Stimulated activated CD4-positive, alpha-beta T cell treated with anti-CD3 and anti-CD28 coated beads, TNF-alpha, amount 100 ng/mL, for 48 hours (primary cell): Measurements from ENCODE around the gene FGF21.
"Not testable (repeated sequence)": the region's sequence is repeated elsewhere in the genome, so short reads cannot be mapped to it uniquely, and the experiment has no call there.

Experiments used
- DNase-seq, 3 donors: peaks; one replicate each; pipeline ENCODE4 v3.0.0-alpha.2; 2020; ENCODE audit warnings: low read depth in 3 of 3

Gene FGF21

DNA sequence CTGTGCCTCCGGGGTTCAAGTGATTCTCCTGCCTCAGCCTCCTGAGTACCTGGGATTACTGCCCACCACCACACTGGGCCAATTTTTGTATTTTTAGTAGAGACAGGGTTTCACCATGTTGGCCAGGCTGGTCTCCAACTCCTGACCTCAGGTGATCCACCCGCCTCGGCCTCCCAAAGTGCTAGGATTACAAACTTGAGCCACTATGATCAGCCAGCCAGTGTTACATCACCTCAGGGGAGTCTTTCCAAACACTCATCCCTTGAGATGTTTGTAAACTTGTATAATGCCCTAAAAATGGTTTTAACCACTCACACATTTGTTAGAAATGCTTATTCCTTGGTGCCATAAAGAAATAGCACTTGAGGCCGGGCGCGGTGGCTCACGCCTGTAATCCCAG, 31.1 kb downstream of the FGF21 start:
- not testable (repeated sequence) for DNase-seq

DNA sequence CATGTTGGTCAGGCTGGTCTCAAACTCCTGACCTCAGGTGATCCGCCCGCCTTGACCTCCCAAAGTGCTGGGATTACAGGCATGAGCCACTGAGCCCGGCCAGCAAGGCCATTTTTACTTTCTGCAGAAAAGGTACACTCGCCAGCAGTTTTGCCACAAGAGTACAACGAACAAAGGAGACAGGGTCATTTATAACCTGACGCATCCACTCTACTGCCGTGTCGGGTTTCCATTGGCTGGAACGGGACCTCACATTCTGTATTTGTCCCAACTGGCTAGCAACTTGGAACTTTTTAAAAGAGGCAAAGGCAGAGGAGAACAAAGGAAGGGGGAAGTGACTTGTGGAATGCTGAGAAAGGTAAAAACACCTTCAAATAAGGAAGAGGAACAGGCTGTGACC, 32.0 kb downstream of the FGF21 start:
- not testable (repeated sequence) for DNase-seq

DNA sequence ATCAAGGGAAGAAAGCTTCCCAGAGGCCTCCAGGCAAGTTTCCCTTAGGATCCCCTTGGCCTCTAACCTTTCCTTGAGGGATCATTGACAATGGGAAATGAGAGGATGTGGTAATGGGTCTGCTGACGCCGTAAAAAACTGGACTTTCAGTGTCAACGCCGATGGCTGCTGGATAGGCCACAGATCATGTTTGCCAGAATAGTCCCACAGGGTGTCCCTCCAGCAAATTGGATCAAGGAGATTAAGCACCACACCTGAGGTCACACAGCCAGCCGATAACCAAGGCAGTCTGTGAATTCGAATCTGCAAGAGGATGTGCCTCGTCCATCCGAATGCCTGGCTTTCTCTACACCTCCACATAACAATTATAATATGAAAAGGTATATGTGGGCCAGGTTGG, 37.9 kb downstream of the FGF21 start:
- no peak for DNase-seq

DNA sequence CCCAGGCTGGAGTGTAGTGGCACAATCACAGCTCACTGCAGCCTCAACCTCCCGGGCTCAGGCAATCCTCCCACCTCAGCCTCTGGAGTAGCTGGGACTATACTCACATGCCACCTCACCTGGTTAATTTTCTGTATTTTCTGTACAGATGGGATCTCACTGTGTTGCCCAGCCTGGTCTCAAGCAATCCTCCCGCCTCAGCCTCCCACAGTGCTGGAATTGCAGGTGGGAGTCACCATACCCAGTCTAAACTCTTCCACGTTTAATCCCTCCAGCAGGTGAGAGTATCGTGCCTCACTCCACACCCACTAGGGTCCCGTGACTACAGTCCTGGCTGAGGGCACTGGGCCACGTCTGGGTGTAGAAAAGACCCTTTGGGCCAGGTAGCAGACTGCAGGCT, 39.0 kb downstream of the FGF21 start:
- no peak for DNase-seq

DNA sequence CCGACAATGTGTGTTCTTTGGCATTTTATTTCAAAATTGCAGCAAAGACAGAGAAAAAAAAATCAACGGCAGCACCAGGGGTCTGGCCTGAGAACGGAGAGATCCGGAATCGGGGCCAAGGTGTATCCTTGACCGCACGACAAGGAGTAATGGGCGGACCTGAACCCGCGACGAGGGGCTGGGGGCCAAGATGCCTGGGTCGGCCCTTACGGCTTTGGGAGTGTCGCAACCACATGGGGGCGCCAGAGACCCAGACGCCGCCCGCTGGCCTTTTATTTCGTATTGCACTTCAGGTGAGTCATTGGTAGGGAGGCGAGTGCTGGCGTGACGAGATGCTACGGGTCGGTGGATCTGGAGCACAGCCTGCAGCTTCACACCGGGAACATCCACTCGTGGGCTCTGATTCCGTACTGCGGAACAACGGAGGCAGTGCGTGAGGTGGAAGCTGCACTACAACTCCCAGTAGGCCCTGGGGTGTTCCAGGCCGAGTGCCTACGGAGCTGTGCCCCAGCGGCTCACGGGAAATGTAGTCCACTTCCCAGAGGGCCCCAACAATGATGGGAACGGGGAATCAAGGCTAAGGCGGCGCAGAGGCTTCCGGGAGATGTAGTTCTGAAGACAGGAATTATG, 39.8 kb downstream of the FGF21 start:
- DNase-seq, result peak; percentile 71 to 80 (median 76)

DNA sequence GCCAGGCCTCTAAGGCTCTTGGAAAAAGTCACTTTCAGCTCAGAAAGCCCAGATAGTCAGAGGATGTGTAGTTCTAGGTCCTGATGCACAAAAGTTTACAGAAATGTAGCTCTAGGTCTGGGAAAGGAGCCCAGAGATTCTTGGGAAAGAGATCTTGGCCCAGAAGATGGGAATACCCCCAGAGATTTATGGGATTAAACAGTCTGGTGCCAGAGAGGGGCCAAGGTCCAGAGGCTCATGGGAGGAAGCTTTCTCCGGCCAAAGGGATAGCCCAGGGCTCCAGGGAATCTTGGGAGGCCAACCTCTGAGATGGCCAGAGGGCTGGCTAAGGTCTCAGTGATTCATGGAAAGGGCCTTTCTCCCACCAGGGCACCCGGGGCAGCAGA, 40.4 kb downstream of the FGF21 start:
- DNase-seq, result no peak

- DNase-seq, result no peak
Observed at GRCh38 chr19:48796298-48797083, 41.2 kb downstream of the FGF21 start.

DNA sequence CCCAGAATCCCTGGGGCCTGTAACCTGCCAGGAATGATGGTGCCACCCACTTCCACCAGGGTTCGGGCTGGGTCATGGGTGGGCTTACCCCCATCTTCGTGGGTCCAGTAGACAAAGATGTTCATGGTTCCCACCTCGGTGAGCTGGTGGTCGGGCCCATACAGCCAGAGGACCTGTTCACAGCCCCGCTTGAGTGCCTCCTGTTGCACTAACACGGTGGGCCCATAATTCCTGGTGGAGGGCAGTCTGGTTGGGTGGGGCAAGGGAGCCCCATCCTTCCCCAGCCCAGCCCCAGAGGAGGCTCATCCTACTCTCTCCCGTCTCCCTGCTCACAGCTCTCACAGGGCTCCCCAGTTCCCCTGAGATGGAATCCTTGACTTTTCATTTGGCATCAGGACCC, 41.8 kb downstream of the FGF21 start:
- no peak for DNase-seq

DNA sequence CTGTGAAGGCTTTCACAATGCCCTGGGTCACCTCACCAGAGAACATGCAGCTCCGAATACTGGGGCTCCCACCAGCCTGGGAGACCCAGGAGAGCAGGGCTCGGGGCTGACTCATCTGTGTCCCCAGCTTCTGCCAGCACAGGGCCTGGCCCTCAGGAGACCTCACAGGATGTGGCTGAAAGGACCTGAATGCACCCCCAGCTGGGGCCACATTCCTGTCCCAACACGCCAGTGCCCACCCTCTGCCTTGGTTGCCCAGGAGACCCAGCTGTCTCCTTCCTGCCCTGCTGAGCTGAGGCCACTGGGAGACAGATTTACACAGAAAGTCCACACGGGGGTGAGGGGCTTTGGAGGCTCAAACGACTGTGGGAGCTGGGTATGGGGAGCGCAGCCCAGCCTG, 43.6 kb downstream of the FGF21 start:
- no peak for DNase-seq

DNA sequence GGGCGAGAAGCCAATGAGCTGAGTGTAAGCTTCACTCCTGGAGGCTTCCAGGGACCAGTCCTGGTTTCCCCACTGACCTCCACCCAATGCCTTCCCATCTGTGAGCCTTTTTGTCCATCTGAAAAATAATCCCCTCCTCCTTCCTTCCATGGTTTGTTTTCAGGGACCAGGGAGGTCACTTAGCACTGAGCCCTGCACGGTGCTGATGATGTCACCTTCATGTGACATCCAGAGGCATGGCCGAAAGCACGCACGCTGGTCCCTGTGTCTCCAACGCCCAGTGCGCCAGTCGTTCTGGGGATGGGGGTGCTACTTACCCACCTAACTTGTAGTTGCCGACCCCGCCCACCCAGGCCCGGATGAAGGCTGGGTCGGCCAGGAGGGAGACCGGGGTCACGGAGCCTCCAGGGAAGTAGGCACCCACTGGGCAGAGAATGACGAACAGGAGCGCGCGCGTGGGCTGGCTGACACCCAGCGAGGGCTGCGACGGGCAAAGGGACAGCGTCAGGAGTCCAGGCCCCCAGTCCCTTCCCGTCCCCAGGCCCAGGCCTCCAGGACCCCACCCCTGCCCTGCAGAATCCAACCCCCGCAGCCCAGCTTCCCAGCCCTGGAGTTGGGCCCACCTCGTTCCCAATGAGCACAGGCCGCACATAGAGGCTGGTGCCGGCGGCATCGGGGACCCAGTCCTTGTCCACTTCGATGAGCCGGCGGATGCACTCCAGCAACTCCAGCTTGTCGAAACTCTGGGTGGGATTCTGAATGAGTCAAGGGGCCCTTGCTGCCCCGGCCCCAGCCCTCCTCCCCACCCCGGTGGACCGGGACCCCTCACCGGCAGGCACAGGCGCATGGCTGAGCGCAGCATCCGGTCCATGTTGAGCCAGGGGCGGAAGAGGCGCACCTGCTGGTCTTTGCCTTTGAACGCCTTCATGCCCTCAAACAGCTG, 44.3 kb downstream of the FGF21 start:
- no peak for DNase-seq

DNA sequence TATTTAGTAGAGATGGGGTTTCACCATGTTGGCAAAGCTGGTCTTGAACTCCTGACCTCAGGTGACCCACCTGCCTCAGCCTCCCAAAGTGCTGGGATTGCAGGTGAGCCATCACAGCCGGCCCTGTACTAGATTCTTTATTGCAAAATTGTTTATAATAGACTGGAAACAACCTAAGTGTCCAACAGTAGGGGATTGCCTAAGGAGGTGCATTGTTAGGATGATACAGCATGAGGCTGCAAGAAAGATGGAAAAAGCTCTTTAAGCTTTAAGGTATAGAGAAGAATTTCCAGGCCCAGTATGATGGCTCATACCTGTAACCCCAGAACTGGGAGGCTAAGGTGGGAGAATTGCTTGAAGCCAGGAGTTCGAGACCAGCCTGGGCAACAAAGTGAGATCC, 47.3 kb downstream of the FGF21 start:
- DNase-seq, result no peak

DNA sequence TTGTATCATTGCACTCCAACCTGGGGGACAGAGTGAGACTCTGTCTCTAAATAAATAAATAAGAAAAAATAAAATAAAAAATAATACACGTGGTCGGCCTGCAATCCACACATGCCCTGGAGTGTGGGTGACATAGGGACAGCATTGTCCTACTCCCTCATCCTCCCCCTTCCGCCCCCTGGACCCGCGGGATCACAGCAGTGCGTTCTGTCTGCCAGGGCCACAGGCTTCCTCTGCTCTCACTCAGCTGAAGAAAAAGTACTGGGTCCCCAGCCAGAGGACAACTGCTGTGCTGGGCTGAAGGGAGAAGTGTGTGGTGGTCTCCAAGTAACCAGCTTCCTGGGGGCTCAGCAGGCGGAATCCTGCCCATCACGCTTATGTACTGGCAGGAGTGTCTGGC, 49.2 kb downstream of the FGF21 start:
- no peak for DNase-seq

DNA sequence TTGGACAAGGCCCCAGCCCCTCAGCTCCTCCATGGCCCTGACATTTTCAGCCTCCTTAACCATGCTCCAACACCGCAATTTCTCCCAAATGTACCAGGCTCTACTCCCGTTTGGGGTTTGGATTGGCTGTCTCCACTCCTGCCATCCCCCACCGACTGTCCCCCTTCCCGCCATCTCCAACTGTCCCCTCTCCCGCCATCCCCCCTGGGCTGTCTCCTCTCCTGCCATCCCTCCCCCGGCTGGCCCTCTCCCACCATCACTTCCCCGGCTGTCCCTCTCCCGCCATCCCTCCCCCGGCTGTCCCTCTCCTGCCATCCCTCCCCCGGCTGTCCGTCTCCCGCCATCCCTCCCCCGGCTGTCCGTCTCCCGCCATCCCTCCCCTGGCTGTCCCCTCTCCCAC, 50.1 kb downstream of the FGF21 start:
- DNase-seq, result no peak

DNA sequence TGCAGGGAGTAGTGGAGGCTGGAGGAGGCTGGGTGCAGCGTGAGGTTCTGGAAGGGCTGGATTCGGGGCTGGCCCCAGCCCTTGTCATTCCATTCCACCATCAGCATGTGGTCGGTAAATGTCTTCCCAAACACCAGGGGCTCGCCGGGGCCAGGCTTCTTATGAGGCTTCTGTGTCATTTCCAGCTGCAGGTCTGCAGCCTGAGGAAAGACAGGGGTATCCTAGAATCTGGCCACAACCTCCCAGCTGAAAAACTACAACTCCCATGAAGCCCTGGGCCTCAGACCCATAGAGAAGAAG, 51.1 kb downstream of the FGF21 start:
- DNase-seq, result no peak

- DNase-seq, result no peak
Observed at GRCh38 chr19:48806818-48807589, 51.7 kb downstream of the FGF21 start.

- DNase-seq, result no peak
Observed at GRCh38 chr19:48807590-48808308, 52.4 kb downstream of the FGF21 start.
